GM12874 (cell line): ENCODE results near the gene UNKL.

Experiments
- TF ChIP-seq, protein P1 (sequence below): IDR thresholded peaks from 2 replicates; pipeline ENCODE4 v1.5.1; 2011; ENCODE audit warnings: low read depth, mild to moderate bottlenecking, control low read depth, low read length, moderate library complexity; ENCODE audit not compliant: insufficient read depth

UNKL gene

DNA sequence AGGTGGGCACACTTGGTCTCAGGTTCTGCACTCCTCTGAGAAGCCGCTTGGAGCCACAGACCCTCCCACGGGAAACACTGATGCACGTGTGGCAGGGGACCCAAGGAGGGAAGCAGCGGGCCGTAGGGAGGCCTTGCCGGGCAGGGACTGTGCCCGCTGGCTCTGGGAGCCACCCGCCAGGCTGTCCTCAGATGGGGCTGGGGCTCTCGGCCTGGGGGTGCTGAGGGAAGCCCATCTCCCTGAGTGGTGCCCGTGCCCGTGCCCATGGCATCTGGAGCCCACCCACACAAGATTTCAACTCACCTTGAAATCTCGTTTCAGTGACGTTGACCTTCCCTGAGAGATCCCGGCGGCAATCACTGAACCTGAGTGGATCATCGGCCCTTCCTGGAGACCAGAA lies 42.4 kb upstream of the UNKL start:
- TF ChIP-seq, protein P1, sequence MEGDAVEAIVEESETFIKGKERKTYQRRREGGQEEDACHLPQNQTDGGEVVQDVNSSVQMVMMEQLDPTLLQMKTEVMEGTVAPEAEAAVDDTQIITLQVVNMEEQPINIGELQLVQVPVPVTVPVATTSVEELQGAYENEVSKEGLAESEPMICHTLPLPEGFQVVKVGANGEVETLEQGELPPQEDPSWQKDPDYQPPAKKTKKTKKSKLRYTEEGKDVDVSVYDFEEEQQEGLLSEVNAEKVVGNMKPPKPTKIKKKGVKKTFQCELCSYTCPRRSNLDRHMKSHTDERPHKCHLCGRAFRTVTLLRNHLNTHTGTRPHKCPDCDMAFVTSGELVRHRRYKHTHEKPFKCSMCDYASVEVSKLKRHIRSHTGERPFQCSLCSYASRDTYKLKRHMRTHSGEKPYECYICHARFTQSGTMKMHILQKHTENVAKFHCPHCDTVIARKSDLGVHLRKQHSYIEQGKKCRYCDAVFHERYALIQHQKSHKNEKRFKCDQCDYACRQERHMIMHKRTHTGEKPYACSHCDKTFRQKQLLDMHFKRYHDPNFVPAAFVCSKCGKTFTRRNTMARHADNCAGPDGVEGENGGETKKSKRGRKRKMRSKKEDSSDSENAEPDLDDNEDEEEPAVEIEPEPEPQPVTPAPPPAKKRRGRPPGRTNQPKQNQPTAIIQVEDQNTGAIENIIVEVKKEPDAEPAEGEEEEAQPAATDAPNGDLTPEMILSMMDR: no peak

DNA sequence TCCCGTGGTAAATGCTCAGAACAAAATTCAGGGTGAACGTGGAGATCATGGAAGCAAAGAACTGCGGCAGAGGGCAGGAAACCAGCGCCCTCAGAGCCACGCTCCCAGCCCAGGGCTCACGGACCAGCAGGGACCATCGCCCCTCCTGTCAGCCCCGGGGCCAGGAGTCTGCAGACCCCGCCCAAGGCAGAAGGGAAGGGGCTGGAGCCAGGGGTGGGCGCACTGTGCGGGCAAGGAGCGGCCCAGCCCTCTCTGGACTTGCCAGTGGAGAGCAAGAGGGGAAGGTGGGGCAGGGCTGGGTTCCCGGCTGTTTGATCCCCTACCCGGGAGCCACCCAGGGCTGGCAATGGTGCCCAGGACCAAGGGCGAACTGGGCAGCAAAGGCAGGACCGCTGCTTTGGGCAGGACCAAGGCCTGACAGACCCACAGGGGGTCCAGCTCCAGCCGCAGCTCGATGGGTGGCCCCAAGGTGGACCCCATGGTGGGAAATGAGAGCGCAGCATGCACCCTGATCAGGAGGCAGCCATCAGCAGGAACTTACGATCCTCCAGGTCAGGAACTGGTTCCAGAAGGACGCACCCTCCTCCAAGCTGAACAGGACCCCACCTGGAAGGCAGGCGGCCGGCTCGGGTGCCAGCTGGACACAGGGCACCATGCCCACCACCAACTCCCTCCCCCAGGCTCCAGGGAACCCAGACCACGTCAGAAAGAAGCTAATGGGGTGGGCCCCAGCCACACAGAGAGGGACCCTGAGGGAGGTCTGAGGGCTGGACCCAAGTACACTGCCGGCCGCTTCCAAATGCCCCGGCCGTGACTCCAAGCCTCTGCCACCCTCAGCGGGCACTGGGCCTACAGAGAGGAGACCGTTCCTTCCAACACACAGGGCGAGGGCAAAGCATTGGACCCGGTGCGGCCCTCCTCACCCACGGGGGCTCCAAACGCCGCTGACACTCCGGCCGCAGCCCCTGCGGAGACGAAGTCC lies 41.0 kb upstream of the UNKL start:
- TF ChIP-seq, protein P1: no peak

DNA sequence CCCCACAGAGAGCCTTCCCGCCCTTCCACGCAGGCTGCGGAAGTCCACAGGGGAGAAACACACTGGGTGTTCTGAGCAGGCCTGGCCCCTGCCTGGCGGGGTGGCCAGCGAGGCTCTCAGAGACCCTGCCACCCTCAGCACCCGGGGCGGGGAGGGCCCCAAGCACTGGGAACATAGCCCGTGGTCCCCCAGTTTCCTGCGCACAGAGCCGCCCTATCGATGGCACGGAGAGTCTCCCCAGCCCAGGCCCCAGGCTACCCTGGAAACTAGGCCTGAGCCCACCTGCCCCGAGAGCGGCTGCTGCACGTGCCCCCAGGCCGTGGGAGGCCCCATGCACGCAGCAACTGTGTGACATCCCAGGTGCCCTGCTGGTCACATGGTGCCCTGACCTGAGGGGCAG lies 40.1 kb upstream of the UNKL start:
- TF ChIP-seq, protein P1: no peak

DNA sequence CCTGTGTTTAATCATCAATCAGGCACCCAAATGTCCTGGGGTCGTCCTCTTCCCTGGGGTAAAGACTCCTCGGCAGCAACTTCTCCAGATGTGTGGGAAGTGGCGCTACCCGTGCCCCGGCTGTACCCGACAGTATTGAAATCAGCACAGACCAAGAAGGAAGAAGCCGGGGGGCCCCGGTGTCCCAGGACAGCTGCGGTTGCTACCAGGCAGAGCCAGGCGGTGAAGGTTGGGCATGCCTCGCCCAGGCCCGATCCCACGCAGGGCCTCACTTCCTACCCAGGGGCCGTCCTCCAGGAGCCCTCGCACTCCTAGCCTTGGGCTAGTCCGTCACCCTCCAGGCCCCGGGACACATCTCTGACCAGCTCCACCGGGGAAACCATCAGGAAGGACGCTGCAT lies 38.8 kb upstream of the UNKL start:
- TF ChIP-seq, protein P1: no peak

DNA sequence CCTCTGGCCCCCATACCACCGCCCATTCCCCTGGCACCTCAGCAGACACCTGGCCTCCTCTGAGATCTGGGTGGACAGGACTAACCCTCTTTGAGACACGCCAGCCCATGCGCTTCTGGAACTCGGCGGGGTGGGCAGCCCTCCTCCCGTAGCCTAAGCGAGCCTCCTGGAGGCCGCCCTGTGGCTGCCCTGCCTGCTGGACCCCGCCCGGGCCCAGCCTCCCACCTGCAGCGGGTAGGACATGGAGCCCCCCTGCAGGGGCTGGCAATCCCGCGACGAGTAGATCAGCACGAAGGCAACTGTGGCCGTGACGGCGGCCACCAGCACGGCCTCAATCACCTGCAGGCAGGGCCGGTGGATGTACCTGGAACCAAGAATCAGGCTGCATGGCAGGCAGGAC lies 38.0 kb upstream of the UNKL start:
- TF ChIP-seq, protein P1: no peak

DNA sequence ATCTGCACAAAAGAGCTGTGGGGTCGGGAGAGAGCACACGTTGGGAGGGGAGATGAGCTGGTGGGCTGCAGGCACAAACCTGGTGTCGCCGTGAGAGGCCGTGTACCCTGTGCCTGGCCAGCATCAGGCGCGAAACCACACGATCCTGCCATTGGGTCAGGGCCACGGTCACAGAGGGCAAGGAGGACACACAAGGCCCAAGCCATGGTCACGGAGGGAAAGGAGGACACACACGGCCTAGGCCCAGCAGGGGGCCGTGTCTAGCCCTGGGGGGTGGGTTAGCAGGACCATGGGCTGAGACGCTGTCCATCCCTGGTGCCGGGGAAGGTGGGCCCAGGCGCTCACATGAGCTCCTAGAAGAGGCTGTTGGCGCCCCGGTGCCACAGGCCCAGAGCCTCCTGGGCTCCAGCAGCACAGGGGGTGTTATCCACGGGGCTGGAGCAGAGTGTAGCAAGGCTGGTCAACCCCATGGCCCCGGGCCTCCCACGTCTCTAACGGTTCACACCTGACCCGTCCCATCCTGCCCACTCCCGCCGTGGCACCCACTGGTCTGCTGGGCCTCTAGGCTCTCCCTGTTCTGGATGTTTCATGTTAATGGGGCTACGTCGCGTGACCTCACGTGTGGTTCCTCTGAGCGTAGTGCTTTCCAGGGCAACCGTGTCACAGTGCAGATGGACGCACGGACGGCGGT lies 37.3 kb upstream of the UNKL start:
- TF ChIP-seq, protein P1: no peak

DNA sequence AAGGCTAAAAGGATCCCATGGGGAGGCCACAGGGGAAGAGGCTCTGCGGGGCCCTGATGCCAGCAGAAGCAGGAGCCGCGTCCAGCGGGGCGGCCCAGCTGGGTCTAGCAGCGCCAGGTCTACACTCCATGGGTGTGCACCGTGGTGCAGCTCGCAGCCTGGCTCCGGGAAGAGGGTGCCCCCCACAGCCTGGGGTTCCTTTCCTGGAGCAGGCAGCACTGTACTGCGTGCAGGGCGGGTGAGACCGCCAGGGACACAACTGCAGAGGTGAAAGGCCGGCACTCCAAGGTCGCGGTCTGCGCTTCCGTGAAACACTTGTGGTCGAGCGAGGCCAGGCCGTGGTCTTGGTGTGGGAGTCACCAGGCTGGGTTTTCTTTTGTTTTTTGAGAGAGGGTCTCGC lies 36.3 kb upstream of the UNKL start:
- TF ChIP-seq, protein P1: no peak
